ENCODE results near the gene TULP1. TPM values are rescaled to one million over a fixed set of nuclear protein-coding genes. Genes with fewer than 3 reads are reported as not detected.

Gene TULP1
- not detected in 2 replicates for total RNA-seq

- no peak for TF ChIP-seq CTCF (IDR thresholded peaks at IDR 0.05; ENCODE audit: insufficient read depth, low read length, poor library complexity, severe bottlenecking)
- no peaks in the 10 kb centered on the region for H3K36me3 ChIP-seq (ENCODE audit: control insufficient read depth, insufficient read depth, low read length)
- H3K4me3 ChIP-seq (ENCODE audit: low read depth, low read length) = no peak within 1 kb of the TSS
- peaks cover 33% of the 10 kb centered on the region for H3K27me3 ChIP-seq (ENCODE audit: control insufficient read depth, insufficient read depth, low read length)
- no peak for DNase-seq (ENCODE audit: low read depth)
These were observed at the start of gene TULP1 for GRCh38 chr6:35512740-35513139. TULP1 (minus strand) TSS chr6:35512896; CDS start chr6:35512858, 38 bp downstream.

- H3K27me3 ChIP-seq (ENCODE audit: control insufficient read depth, insufficient read depth, low read length) = peaks cover 6% of the 10 kb centered on the region
- H3K4me3 ChIP-seq (ENCODE audit: low read depth, low read length) = no peak overlapping the region
- TF ChIP-seq CTCF (IDR thresholded peaks at IDR 0.05; ENCODE audit: insufficient read depth, low read length, poor library complexity, severe bottlenecking) = no peak
- no peak for DNase-seq (ENCODE audit: low read depth)
- no peaks in the 10 kb centered on the region for H3K36me3 ChIP-seq (ENCODE audit: control insufficient read depth, insufficient read depth, low read length)
These were observed 49.4 kb upstream of the TULP1 start for GRCh38 chr6:35562060-35562459.

GRCh38 chr6:35561113-35561512 is 48.4 kb upstream of the TULP1 start:
- TF ChIP-seq CTCF (IDR thresholded peaks at IDR 0.05; ENCODE audit: insufficient read depth, low read length, poor library complexity, severe bottlenecking) = no peak
- Histone ChIP-seq H3K27me3 (ENCODE audit: control insufficient read depth, insufficient read depth, low read length) (peaks cover 6% of the 10 kb centered on the region), H3K36me3 (ENCODE audit: control insufficient read depth, insufficient read depth, low read length) (no peaks in the 10 kb centered on the region), H3K4me3 (ENCODE audit: low read depth, low read length) (no peak overlapping the region)
- DNase-seq (ENCODE audit: low read depth) = no peak

- TF ChIP-seq CTCF (IDR thresholded peaks at IDR 0.05; ENCODE audit: insufficient read depth, low read length, poor library complexity, severe bottlenecking) = no peak
- no peak overlapping the region for H3K4me3 ChIP-seq (ENCODE audit: low read depth, low read length)
- no peak for DNase-seq (ENCODE audit: low read depth)
- H3K27me3 ChIP-seq (ENCODE audit: control insufficient read depth, insufficient read depth, low read length) = peaks cover 8% of the 10 kb centered on the region
- no peaks in the 10 kb centered on the region for H3K36me3 ChIP-seq (ENCODE audit: control insufficient read depth, insufficient read depth, low read length)
These were observed 45.9 kb upstream of the TULP1 start for GRCh38 chr6:35558571-35558970.

- DNase-seq (ENCODE audit: low read depth) = no peak
- no peak overlapping the region for H3K4me3 ChIP-seq (ENCODE audit: low read depth, low read length)
- H3K27me3 ChIP-seq (ENCODE audit: control insufficient read depth, insufficient read depth, low read length) = peaks cover 10% of the 10 kb centered on the region
- no peak for TF ChIP-seq CTCF (IDR thresholded peaks at IDR 0.05; ENCODE audit: insufficient read depth, low read length, poor library complexity, severe bottlenecking)
- H3K36me3 ChIP-seq (ENCODE audit: control insufficient read depth, insufficient read depth, low read length) = no peaks in the 10 kb centered on the region
These were observed 44.5 kb upstream of the TULP1 start for GRCh38 chr6:35557239-35557638.

- Histone ChIP-seq H3K36me3 (ENCODE audit: control insufficient read depth, insufficient read depth, low read length) (no peaks in the 10 kb centered on the region), H3K4me3 (ENCODE audit: low read depth, low read length) (no peak overlapping the region), H3K27me3 (ENCODE audit: control insufficient read depth, insufficient read depth, low read length) (peaks cover 8% of the 10 kb centered on the region)
- no peak for DNase-seq (ENCODE audit: low read depth)
- no peak for TF ChIP-seq CTCF (IDR thresholded peaks at IDR 0.05; ENCODE audit: insufficient read depth, low read length, poor library complexity, severe bottlenecking)
These were observed 42.1 kb upstream of the TULP1 start for GRCh38 chr6:35554811-35555210.
